MV-4-11 (cell line): ENCODE measurements around the gene MRPL23.

ENCODE experiments used
- DNase-seq: peaks from one replicate; lab custom pipeline; 2025; lab: John Stamatoyannopoulos, UW

Gene MRPL23

GRCh38 chr11:1953489-1954266 is 6.5 kb downstream of the MRPL23 start:
- no peak for DNase-seq

GRCh38 chr11:1958367-1958766 is 11.2 kb downstream of the MRPL23 start:
- DNase-seq = no peak

- DNase-seq = no peak
Measured at GRCh38 chr11:1959786-1960185, 12.7 kb downstream of the MRPL23 start.

GRCh38 chr11:1963864-1964263 is 16.7 kb downstream of the MRPL23 start:
- DNase-seq = no peak

- DNase-seq = no peak
Measured at GRCh38 chr11:1964348-1964747, 17.2 kb downstream of the MRPL23 start.

GRCh38 chr11:1964955-1965354 is 17.8 kb downstream of the MRPL23 start:
- no peak for DNase-seq

GRCh38 chr11:1966531-1966930 is 19.4 kb downstream of the MRPL23 start:
- no peak for DNase-seq

GRCh38 chr11:1967641-1968225 is 20.6 kb downstream of the MRPL23 start:
- DNase-seq = no peak

- no peak for DNase-seq
Measured at GRCh38 chr11:1968454-1969002, 21.4 kb downstream of the MRPL23 start.

- no peak for DNase-seq
Measured at GRCh38 chr11:1969035-1969434, 21.9 kb downstream of the MRPL23 start.

- DNase-seq = no peak
Measured at GRCh38 chr11:1969776-1970175, 22.6 kb downstream of the MRPL23 start.

GRCh38 chr11:1970956-1971355 is 23.8 kb downstream of the MRPL23 start:
- no peak for DNase-seq

- DNase-seq = no peak
Measured at GRCh38 chr11:1975185-1975584, 28.1 kb downstream of the MRPL23 start.

- no peak for DNase-seq
Measured at GRCh38 chr11:1978720-1979473, 31.8 kb downstream of the MRPL23 start.

GRCh38 chr11:1979607-1980006 is 32.5 kb downstream of the MRPL23 start:
- DNase-seq = no peak

GRCh38 chr11:1982873-1983600 is 35.9 kb downstream of the MRPL23 start:
- no peak for DNase-seq

GRCh38 chr11:1983601-1983961 is 36.4 kb downstream of the MRPL23 start:
- no peak for DNase-seq

GRCh38 chr11:1987024-1987423 is 39.9 kb downstream of the MRPL23 start:
- DNase-seq = no peak

- DNase-seq = no peak
Measured at GRCh38 chr11:1988174-1988573, 41.0 kb downstream of the MRPL23 start.

- no peak for DNase-seq
Measured at GRCh38 chr11:1988667-1989317, 41.7 kb downstream of the MRPL23 start.

- no peak for DNase-seq
Measured at GRCh38 chr11:1989953-1990352, 42.8 kb downstream of the MRPL23 start.
